Smooth muscle cell (in vitro differentiated cells): Measurements from ENCODE around the gene ZBTB7C. TPM values are rescaled to one million over a fixed set of nuclear protein-coding genes. Genes with fewer than 3 reads are reported as not detected.

Experiments used
- DNase-seq: peaks from one replicate; lab custom pipeline; 2025; ENCODE audit not compliant: unreplicated experiment; lab: John Stamatoyannopoulos, UW
- H2AFZ ChIP-seq: fragments of 200-600 bp; sonication (generic); 2 replicates; pipeline ENCODE4 v1.6.0; 2016; ENCODE audit warnings: antibody characterized with exemption, low read depth, mild to moderate bottlenecking
- H3F3A ChIP-seq: fragments of 200-600 bp; sonication (generic); 2 replicates; pipeline ENCODE4 v1.6.0; 2017; ENCODE audit warnings: antibody characterized with exemption, low read depth
- H3K27ac ChIP-seq: fragments of 200-600 bp; sonication (generic); 2 replicates; pipeline ENCODE4 v1.5.1; 2016; ENCODE audit warnings: low read depth, mild to moderate bottlenecking
- H3K27me3 ChIP-seq: fragments of 200-600 bp; sonication (generic); 2 replicates; pipeline ENCODE4 v1.6.1; 2016; ENCODE audit warnings: low read depth, mild to moderate bottlenecking
- H3K36me3 ChIP-seq: fragments of 200-600 bp; sonication (generic); 2 replicates; pipeline ENCODE4 v1.5.1; 2016; ENCODE audit warnings: low read depth
- H3K4me1 ChIP-seq: fragments of 200-600 bp; sonication (generic); 2 replicates; pipeline ENCODE4 v1.5.1; 2016; ENCODE audit warnings: low read depth
- H3K4me2 ChIP-seq: fragments of 200-600 bp; sonication (generic); 2 replicates; pipeline ENCODE4 v1.6.0; 2016; ENCODE audit warnings: mild to moderate bottlenecking
- H3K4me3 ChIP-seq: fragments of 200-600 bp; sonication (generic); 2 replicates; pipeline ENCODE4 v1.5.1; 2016; ENCODE audit warnings: mild to moderate bottlenecking
- H3K79me2 ChIP-seq: fragments of 200-600 bp; sonication (generic); 2 replicates; pipeline ENCODE4 v1.6.0; 2016; ENCODE audit warnings: low read depth, mild to moderate bottlenecking
- H3K9ac ChIP-seq: fragments of 200-600 bp; sonication (generic); 2 replicates; pipeline ENCODE4 v1.6.0; 2016; ENCODE audit warnings: low read depth
- H3K9me3 ChIP-seq: fragments of 200-600 bp; sonication (generic); replicated peaks from 2 replicates; pipeline ENCODE4 v1.5.1; 2016; ENCODE audit warnings: low read depth
- H4K20me1 ChIP-seq: fragments of 200-600 bp; sonication (generic); 2 replicates; pipeline ENCODE4 v1.6.0; 2016; ENCODE audit warnings: low read depth
- WGBS: methylation state at CpG from one replicate; pipeline ENCODE4 v1.1.7; 2016; ENCODE audit warnings: low lambda C conversion rate; 5-methylcytosine and 5-hydroxymethylcytosine counted together
- polyA plus RNA-seq: library from polyadenylated mRNA; unstranded; fragments of >200 nt; fragmentation: Nextera tagmentation; extraction: Ambion mirVana; gene quantifications from 2 replicates; pipeline ENCODE4 v1.2.1, GENCODE V29; 2016
- total RNA-seq: library from RNA; depleted of rRNA; stranded (reverse); fragments of >200 nt; gene quantifications from 2 replicates; pipeline ENCODE4 v1.2.3, GENCODE V29; 2014
- TF ChIP-seq, protein P1 (sequence below): fragments of 200-600 bp; sonication (generic); IDR thresholded peaks from 2 replicates; pipeline ENCODE4 v1.5.1; 2017; ENCODE audit warnings: borderline replicate concordance, mild to moderate bottlenecking, antibody characterized with exemption; ENCODE audit not compliant: insufficient read depth, poor library complexity, severe bottlenecking

Gene ZBTB7C
- total and polyA plus RNA-seq, 2 experiments from 2014 or later, result 0.48 to 0.63 TPM

DNA sequence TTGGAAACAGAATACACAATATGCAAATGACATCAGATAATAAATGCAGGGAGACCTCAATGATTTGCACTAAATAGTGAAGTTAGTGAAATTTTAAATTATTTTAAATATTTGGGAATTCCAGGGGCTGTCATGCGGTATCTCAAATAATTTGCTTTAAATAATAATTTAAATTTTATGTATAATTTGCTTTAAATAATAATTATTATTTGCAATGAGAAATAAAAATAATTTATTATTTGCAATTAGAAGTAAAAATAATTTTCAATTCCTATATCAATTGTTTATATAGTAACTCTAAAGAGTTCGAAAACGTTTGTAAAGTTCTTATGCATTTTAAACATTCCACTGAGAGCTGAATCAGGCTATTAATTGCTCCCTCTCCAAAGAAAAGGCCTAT lies 226.4 kb downstream of the ZBTB7C start:
- no peaks in the 10 kb centered on the region for H3K36me3 ChIP-seq
- H3K4me2 ChIP-seq, result no peak overlapping the region
- no peak overlapping the region for H3K4me3 ChIP-seq
- H2AFZ ChIP-seq, result no peak overlapping the region
- TF ChIP-seq, protein P1, sequence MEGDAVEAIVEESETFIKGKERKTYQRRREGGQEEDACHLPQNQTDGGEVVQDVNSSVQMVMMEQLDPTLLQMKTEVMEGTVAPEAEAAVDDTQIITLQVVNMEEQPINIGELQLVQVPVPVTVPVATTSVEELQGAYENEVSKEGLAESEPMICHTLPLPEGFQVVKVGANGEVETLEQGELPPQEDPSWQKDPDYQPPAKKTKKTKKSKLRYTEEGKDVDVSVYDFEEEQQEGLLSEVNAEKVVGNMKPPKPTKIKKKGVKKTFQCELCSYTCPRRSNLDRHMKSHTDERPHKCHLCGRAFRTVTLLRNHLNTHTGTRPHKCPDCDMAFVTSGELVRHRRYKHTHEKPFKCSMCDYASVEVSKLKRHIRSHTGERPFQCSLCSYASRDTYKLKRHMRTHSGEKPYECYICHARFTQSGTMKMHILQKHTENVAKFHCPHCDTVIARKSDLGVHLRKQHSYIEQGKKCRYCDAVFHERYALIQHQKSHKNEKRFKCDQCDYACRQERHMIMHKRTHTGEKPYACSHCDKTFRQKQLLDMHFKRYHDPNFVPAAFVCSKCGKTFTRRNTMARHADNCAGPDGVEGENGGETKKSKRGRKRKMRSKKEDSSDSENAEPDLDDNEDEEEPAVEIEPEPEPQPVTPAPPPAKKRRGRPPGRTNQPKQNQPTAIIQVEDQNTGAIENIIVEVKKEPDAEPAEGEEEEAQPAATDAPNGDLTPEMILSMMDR, result no peak
- H3K79me2 ChIP-seq, result no peaks in the 10 kb centered on the region
- DNase-seq, result no peak
- no peaks in the 10 kb centered on the region for H4K20me1 ChIP-seq
- peaks cover 5% of the 10 kb centered on the region for H3K4me1 ChIP-seq
- H3F3A ChIP-seq, result no peaks in the 10 kb centered on the region
- 81% methylated on average over 3 of the region's 3 CpGs for WGBS
- no peak overlapping the region for H3K27ac ChIP-seq
- no peaks in the 10 kb centered on the region for H3K9me3 ChIP-seq
- peaks cover 19% of the 10 kb centered on the region for H3K27me3 ChIP-seq
- H3K9ac ChIP-seq, result no peak overlapping the region

DNA sequence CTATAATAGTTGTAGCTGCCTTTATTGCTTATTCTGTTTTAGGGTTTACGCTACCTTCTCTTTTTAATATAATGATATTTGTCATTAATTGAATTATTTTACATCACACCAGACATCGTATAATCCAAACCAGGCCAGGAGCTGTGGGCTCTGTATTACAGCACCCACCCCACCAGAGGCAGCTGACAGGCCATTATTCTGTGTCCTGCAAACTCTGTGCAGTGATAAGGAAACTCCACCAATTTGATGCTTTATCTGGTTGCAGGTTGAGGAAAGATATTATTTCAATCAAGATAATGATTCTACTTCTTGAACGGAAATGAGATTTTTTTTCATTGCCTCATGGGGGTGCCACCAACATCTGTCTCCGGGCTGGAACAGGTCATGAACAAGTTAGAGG lies 227.3 kb downstream of the ZBTB7C start:
- Histone ChIP-seq H4K20me1 (no peaks in the 10 kb centered on the region), H3K36me3 (no peaks in the 10 kb centered on the region), H3K79me2 (no peaks in the 10 kb centered on the region), H3K9me3 (no peaks in the 10 kb centered on the region), H3K27me3 (peaks cover 19% of the 10 kb centered on the region), H3K4me3 (no peak overlapping the region), H3K4me2 (no peak overlapping the region), H3K9ac (no peak overlapping the region), H2AFZ (no peak overlapping the region), H3K27ac (no peak overlapping the region), H3F3A (no peaks in the 10 kb centered on the region), H3K4me1 (peaks cover 5% of the 10 kb centered on the region)
- DNase-seq, result no peak
- WGBS, result 89% methylated on average over 4 of the region's 4 CpGs
- TF ChIP-seq, protein P1, result no peak

DNA sequence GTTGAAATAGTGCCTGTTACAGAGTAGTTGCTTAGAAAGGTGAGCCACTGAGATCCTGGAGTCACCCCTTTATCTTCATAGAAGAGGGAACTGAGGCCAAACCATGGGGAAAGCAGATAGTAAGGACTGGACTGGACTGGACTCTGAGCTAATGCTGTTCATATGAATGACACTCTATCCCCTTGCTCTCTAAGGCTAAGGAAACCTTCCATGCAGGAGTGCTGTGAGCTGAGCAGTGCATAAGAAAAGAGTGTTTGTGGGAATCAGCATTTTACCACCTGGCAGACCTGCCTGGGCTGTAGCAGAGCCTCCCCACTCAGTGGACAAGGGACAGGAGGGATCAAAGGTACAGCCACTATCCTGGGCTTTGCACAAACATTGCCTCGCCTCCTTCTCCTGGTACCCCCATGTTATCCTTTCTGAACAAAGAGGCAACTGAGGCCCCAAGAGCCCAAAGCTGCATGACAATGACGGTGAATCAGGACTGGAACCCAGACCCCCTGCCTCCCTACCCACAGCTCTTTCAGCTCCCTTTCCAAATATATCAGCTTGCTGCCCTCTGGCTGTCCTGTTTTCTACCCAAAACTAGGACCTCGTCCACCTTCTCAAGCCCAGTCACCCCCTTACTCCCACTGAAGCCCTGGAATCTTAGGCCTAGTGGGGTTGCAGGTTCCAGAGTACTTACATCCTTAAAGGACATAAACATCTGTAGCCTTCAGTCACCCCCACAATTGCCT lies 227.9 kb downstream of the ZBTB7C start:
- H3F3A ChIP-seq, result no peaks in the 10 kb centered on the region
- H2AFZ ChIP-seq, result no peak overlapping the region
- H4K20me1 ChIP-seq, result no peaks in the 10 kb centered on the region
- TF ChIP-seq, protein P1, result no peak
- no peak overlapping the region for H3K4me3 ChIP-seq
- no peaks in the 10 kb centered on the region for H3K79me2 ChIP-seq
- H3K4me2 ChIP-seq, result no peak overlapping the region
- peaks cover 4% of the 10 kb centered on the region for H3K4me1 ChIP-seq
- DNase-seq, result no peak
- H3K9ac ChIP-seq, result no peak overlapping the region
- 86% methylated on average over 3 of the region's 3 CpGs for WGBS
- no peaks in the 10 kb centered on the region for H3K36me3 ChIP-seq
- H3K9me3 ChIP-seq, result no peaks in the 10 kb centered on the region
- H3K27me3 ChIP-seq, result peaks cover 19% of the 10 kb centered on the region
- H3K27ac ChIP-seq, result no peak overlapping the region

DNA sequence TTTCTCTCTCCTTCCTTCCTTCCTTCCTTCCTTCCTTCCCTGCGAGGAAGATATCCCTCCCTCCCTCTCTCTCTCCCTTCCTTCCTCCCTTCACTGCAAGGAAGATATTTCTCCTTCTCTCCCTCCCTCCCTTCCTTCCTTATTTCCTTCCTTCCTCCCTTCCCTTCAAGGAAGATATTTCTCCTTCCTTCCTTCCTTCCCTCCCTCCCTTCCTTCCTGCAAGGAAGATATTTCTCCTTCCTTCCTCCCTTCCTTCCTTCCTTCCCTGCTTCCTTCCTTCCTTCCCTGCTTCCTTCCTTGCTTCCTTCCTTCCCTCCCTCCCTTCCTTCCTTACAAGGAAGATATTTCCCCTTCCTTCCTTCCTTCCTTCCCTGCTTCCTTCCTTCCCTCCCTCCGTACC lies 229.5 kb downstream of the ZBTB7C start:
- no peak overlapping the region for H3K4me3 ChIP-seq
- TF ChIP-seq, protein P1, result no peak
- H3K79me2 ChIP-seq, result no peaks in the 10 kb centered on the region
- no peaks in the 10 kb centered on the region for H3F3A ChIP-seq
- H3K4me1 ChIP-seq, result no peaks in the 10 kb centered on the region
- H3K9ac ChIP-seq, result no peak overlapping the region
- H3K27ac ChIP-seq, result no peak overlapping the region
- peaks cover 13% of the 10 kb centered on the region for H3K27me3 ChIP-seq
- DNase-seq, result no peak
- H3K4me2 ChIP-seq, result no peak overlapping the region
- H3K36me3 ChIP-seq, result no peaks in the 10 kb centered on the region
- no peaks in the 10 kb centered on the region for H4K20me1 ChIP-seq
- H2AFZ ChIP-seq, result no peak overlapping the region
- no peaks in the 10 kb centered on the region for H3K9me3 ChIP-seq
- WGBS, result 100% methylated on average over 1 of the region's 2 CpGs
